ENCODE results near the gene ITGAD. TPM values are rescaled to one million over a fixed set of nuclear protein-coding genes. Genes with fewer than 3 reads are reported as not detected.

Gene ITGAD
- total RNA-seq, 1 experiment from 2014 or later, result not detected

- H3K23me2 ChIP-seq (ENCODE audit: insufficient read length, low read depth, low read length, poor library complexity, severe bottlenecking), result no peaks in the 10 kb centered on the region
Observed at GRCh38 chr16:31371619-31372484, 21.3 kb upstream of the ITGAD start.

More at GRCh38 chr16:31371619-31372484, 21.3 kb upstream of the ITGAD start:
- H2BK12ac ChIP-seq (ENCODE audit: insufficient read length, low read depth, low read length), result no peak overlapping the region
- peaks cover 10 to 12% of the 10 kb centered on the region in 2 experiments for H3K9me3 Mint-ChIP-seq
- H3K4me1 ChIP-seq (ENCODE audit: insufficient read depth, low read length), result no peaks in the 10 kb centered on the region
- WGBS (ENCODE audit: extremely low coverage, insufficient read length, low lambda C conversion rate), result no CpG with 5 or more reads among the region's 42 CpGs
- H3K36me3 Mint-ChIP-seq (ENCODE audit: insufficient read depth in 1 of 3, low read depth in 3 of 3), result no peaks in the 10 kb centered on the region
- no peak overlapping the region for H4K91ac ChIP-seq (ENCODE audit: insufficient read length, low read depth, low read length)
- H3K4me3 Mint-ChIP-seq, result no peak overlapping the region
- DNase-seq, result no peak
- no peak overlapping the region for H3K9ac ChIP-seq (ENCODE audit: extremely low read depth, insufficient read length, low read length)
- H2BK20ac ChIP-seq (ENCODE audit: low read depth, low read length, poor library complexity, severe bottlenecking), result no peak overlapping the region
- no peak for TF ChIP-seq CTCF (conservative IDR thresholded peaks at IDR 0.05)
- no peaks in the 10 kb centered on the region for H3K9me3 ChIP-seq (ENCODE audit: control insufficient read depth, low read depth, low read length)
- no peak overlapping the region for H3T11ph ChIP-seq (ENCODE audit: low read length)
- H4K5ac ChIP-seq (ENCODE audit: insufficient read length, low read depth, low read length), result no peak overlapping the region
- H3K14ac ChIP-seq (ENCODE audit: insufficient read depth, low read length), result no peak overlapping the region
- no peaks in the 10 kb centered on the region for H3K79me1 ChIP-seq (ENCODE audit: insufficient read depth, low read depth, low read length, poor library complexity, severe bottlenecking)
- H3K27me3 Mint-ChIP-seq (ENCODE audit: low read depth), result peaks cover 22% of the 10 kb centered on the region
- H3K4me1 Mint-ChIP-seq, result 0 out of 4 replicates have a peak, but pooled peaks cover 0 to 3% of the 10 kb centered on the region in 2 experiments
- no peak overlapping the region for H2BK120ac ChIP-seq (ENCODE audit: low read depth, low read length, poor library complexity, severe bottlenecking)
- H3K27ac Mint-ChIP-seq, result peak overlapping the region in 1 of 3 experiments; percentile 76; a peak in 1 of 7 replicates
- H2BK5ac ChIP-seq (ENCODE audit: insufficient read length, low read length), result no peak overlapping the region
- no peaks in the 10 kb centered on the region for H3K79me2 ChIP-seq (ENCODE audit: insufficient read depth, low read length)
- no peak overlapping the region for H2BK15ac ChIP-seq (ENCODE audit: low read depth, low read length)
- H3K27me3 ChIP-seq (ENCODE audit: insufficient read depth, low read length), result no peaks in the 10 kb centered on the region
- no peaks in the 10 kb centered on the region for H4K20me1 ChIP-seq (ENCODE audit: control insufficient read depth, insufficient read depth, insufficient read length)
- H2AK5ac ChIP-seq (ENCODE audit: insufficient read length, low read length), result no peak overlapping the region
- peak overlapping the region; percentile 30 for H3K18ac ChIP-seq (ENCODE audit: insufficient read length, low read depth, low read length)
- no peak overlapping the region for H4K8ac ChIP-seq (replicated peaks; ENCODE audit: insufficient read length, low read depth, low read length)
- H3K56ac ChIP-seq (ENCODE audit: insufficient read length, low read depth, low read length), result no peak overlapping the region
- no peak overlapping the region for H3K27ac ChIP-seq (ENCODE audit: insufficient read length, low read depth, low read length)
- no peak overlapping the region for H2AFZ ChIP-seq (ENCODE audit: low read length)
- H3K4me2 ChIP-seq (ENCODE audit: insufficient read depth, insufficient read length, low read length), result no peak overlapping the region
- H3K23ac ChIP-seq (ENCODE audit: insufficient read length, low read depth, low read length), result no peak overlapping the region
- no peak overlapping the region for H3K4ac ChIP-seq (ENCODE audit: low read depth, low read length)

Data from H9 (cell line).